Stimulated activated CD8-positive, alpha-beta memory T cell treated with anti-CD3 and anti-CD28 coated beads, Interleukin-2, amount 100 ng/mL, for 1 hour (primary cell): ENCODE measurements around the gene PAPOLG.
"Not testable (repeated sequence)": the region's sequence is repeated elsewhere in the genome, so short reads cannot be mapped to it uniquely, and the experiment has no call there.

ENCODE experiments used
- DNase-seq, 2 donors: peaks; one replicate each; pipeline ENCODE4 v3.0.0-alpha.2; 2020; ENCODE audit warnings: low read depth in 2 of 2

PAPOLG gene

GRCh38 chr2:60822987-60823386 is 66.9 kb downstream of the PAPOLG start:
- no peak for DNase-seq

- DNase-seq = no peak
Observed at GRCh38 chr2:60823694-60824305, 67.7 kb downstream of the PAPOLG start.

- DNase-seq = no peak
Observed at GRCh38 chr2:60825666-60826065, 69.6 kb downstream of the PAPOLG start.

GRCh38 chr2:60826111-60826510 is 70.0 kb downstream of the PAPOLG start:
- no peak for DNase-seq

- DNase-seq = not testable (repeated sequence)
Observed at GRCh38 chr2:60826860-60827259, 70.8 kb downstream of the PAPOLG start.

GRCh38 chr2:60827369-60827768 is 71.3 kb downstream of the PAPOLG start:
- DNase-seq = no peak

GRCh38 chr2:60830991-60831390 is 74.9 kb downstream of the PAPOLG start:
- no peak for DNase-seq

- DNase-seq = no peak
Observed at GRCh38 chr2:60831921-60832320, 75.9 kb downstream of the PAPOLG start.

- DNase-seq = no peak
Observed at GRCh38 chr2:60832621-60833020, 76.6 kb downstream of the PAPOLG start.

- DNase-seq = no peak
Observed at GRCh38 chr2:60834270-60834717, 78.2 kb downstream of the PAPOLG start.

- DNase-seq = no peak
Observed at GRCh38 chr2:60836491-60836890, 80.4 kb downstream of the PAPOLG start.

- DNase-seq = no peak
Observed at GRCh38 chr2:60837123-60837522, 81.1 kb downstream of the PAPOLG start.

- no peak for DNase-seq
Observed at GRCh38 chr2:60838481-60838880, 82.4 kb downstream of the PAPOLG start.

- no peak for DNase-seq
Observed at GRCh38 chr2:60839126-60839813, 83.2 kb downstream of the PAPOLG start.

- no peak for DNase-seq
Observed at GRCh38 chr2:60840880-60841279, 84.8 kb downstream of the PAPOLG start.

- DNase-seq = no peak
Observed at GRCh38 chr2:60843006-60843405, 86.9 kb downstream of the PAPOLG start.

- no peak for DNase-seq
Observed at GRCh38 chr2:60844105-60844504, 88.0 kb downstream of the PAPOLG start.

- DNase-seq = no peak
Observed at GRCh38 chr2:60847854-60848253, 91.8 kb downstream of the PAPOLG start.
